ENCODE results near the gene RGS19.

DNA sequence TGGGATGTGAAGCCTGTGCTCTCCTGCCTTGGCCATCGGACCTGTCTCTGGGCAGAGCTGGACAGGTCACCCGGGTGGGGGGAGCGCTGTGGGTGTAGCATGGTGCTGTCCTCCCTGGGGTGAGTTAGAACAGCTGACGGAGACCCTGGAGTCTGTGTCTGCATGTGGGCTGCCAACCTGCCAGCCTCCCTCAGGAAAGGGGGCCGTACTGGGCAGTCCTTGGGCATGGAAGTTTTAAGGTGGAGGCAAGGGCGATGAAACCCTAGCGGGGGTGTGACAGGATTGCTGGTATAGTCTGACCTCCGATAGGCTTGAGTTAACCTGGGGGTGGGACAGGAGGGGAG lies 32.3 kb downstream of the RGS19 start:
- TF ChIP-seq, protein P1, sequence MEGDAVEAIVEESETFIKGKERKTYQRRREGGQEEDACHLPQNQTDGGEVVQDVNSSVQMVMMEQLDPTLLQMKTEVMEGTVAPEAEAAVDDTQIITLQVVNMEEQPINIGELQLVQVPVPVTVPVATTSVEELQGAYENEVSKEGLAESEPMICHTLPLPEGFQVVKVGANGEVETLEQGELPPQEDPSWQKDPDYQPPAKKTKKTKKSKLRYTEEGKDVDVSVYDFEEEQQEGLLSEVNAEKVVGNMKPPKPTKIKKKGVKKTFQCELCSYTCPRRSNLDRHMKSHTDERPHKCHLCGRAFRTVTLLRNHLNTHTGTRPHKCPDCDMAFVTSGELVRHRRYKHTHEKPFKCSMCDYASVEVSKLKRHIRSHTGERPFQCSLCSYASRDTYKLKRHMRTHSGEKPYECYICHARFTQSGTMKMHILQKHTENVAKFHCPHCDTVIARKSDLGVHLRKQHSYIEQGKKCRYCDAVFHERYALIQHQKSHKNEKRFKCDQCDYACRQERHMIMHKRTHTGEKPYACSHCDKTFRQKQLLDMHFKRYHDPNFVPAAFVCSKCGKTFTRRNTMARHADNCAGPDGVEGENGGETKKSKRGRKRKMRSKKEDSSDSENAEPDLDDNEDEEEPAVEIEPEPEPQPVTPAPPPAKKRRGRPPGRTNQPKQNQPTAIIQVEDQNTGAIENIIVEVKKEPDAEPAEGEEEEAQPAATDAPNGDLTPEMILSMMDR (IDR thresholded peaks at IDR 0.05) = no peak
- no peak for TF ChIP-seq EP300 (IDR thresholded peaks at IDR 0.05)

Data from gastroesophageal sphincter (tissue), 3 donors.